HepG2 (cell line): Measurements from ENCODE around the gene TUBA4A. TPM values are rescaled to one million over a fixed set of nuclear protein-coding genes. Genes with fewer than 3 reads are reported as not detected.

Source experiments
- ATAC-seq: fragments of 200-7000 bp; cut with Tn5 transposase; 3 replicates; pipeline ENCODE4 v1.9.1; 2020; ENCODE audit warnings: mild to moderate bottlenecking, moderate library complexity
- BruUV-seq: library from RNA; stranded (reverse); fragments of 400-500 nt; replicated peaks from 2 replicates; lab custom pipeline; 2021; lab: Mats Ljungman, UMichigan
- CTCF ChIA-PET: fragments of 300-600 bp; formaldehyde crosslinking; extraction: SDS; loops from one replicate; lab custom pipeline; 2021; ENCODE audit warnings: low total read pairs, inconsistent platforms, low intra/inter-chr PET ratio; lab: Yijun Ruan, JAX
- POLR2A ChIA-PET: fragments of 350-600 bp; sonication (Branson Sonifier 250); formaldehyde crosslinking; loops from one replicate; lab custom pipeline; 2020; ENCODE audit warnings: antibody characterized with exemption, inconsistent platforms; lab: Yijun Ruan, JAX
- DNase-seq: peaks from one replicate; pipeline ENCODE4 v3.0.0-alpha.2; 2015; ENCODE audit warnings: low spot score
- FAIRE-seq: peaks from 3 replicates; lab custom pipeline; 2011; peaks lifted over from hg19 to GRCh38; lab: Jason Lieb, UNC
- H2AFZ ChIP-seq: one replicate; pipeline ENCODE4 v1.6.1; 2011; ENCODE audit warnings: low read length, inconsistent platforms
- H3K27ac ChIP-seq: fragments of 300-600 bp; 3 replicates; pipeline ENCODE4 v1.8.0; 2011; ENCODE audit warnings: mixed run types, mild to moderate bottlenecking, mixed read lengths, low read length, inconsistent platforms; ENCODE audit not compliant: insufficient read depth; ENCODE audit errors: extremely low read length
- H3K27me3 ChIP-seq, 2 experiments: fragments of 200-600 bp in 1 of 2; 2 replicates in 1 of 2; 3 replicates in 1 of 2; pipeline versions ENCODE4 v1.6.0 to v1.8.0; 2011; ENCODE audit warnings: low read length in 2 of 2, mild to moderate bottlenecking in 2 of 2, moderate library complexity in 2 of 2, inconsistent platforms in 1 of 2; ENCODE audit not compliant: insufficient read depth in 2 of 2, control insufficient read depth in 1 of 2
- H3K36me3 ChIP-seq, 2 experiments: fragments of 200-600 bp in 1 of 2; replicated peaks in 1 of 2; 2 replicates in 1 of 2; 3 replicates in 1 of 2; pipeline versions ENCODE4 v1.5.1 to v1.8.0; 2011; ENCODE audit warnings: low read length in 2 of 2, inconsistent platforms in 1 of 2; ENCODE audit not compliant: insufficient read depth in 2 of 2, control insufficient read depth in 1 of 2
- H3K4me1 ChIP-seq: 2 replicates; pipeline ENCODE4 v1.5.1; 2012; ENCODE audit warnings: low read length, inconsistent platforms; ENCODE audit not compliant: insufficient read depth
- H3K4me2 ChIP-seq: 2 replicates; pipeline ENCODE4 v1.6.0; 2011; ENCODE audit warnings: low read depth, low read length, inconsistent platforms
- H3K4me3 ChIP-seq, 3 experiments: fragments of 200-600 bp in 1 of 3; sonication (generic), shearing (Covaris generic) in 1 of 3; replicated peaks in 1 of 3; 2 replicates each; pipeline ENCODE4 v1.5.1; 2011 to 2016; ENCODE audit warnings: low read length in 3 of 3, inconsistent platforms in 2 of 3, low read depth in 2 of 3, mild to moderate bottlenecking in 2 of 3, control low read depth in 1 of 3, mixed read lengths in 1 of 3; ENCODE audit not compliant: insufficient read depth in 1 of 3
- H3K79me2 ChIP-seq: one replicate; pipeline ENCODE4 v1.6.1; 2011; ENCODE audit warnings: low read length, inconsistent platforms; ENCODE audit not compliant: insufficient read depth
- H3K9ac ChIP-seq: 2 replicates; pipeline ENCODE4 v1.6.0; 2011; ENCODE audit warnings: mild to moderate bottlenecking, low read depth, low read length, inconsistent platforms; ENCODE audit not compliant: insufficient read depth
- H3K9me3 ChIP-seq: 2 replicates; pipeline ENCODE4 v1.5.1; 2012; ENCODE audit warnings: mild to moderate bottlenecking, low read length
- H4K20me1 ChIP-seq: 2 replicates; pipeline ENCODE4 v1.6.0; 2011; ENCODE audit warnings: inconsistent platforms, mild to moderate bottlenecking, low read length, moderate library complexity; ENCODE audit not compliant: insufficient read depth
- CSRNP1 ChIP-seq: sonication (generic); formaldehyde crosslinking; IDR thresholded peaks from 2 replicates; pipeline ENCODE4 v1.8.1; 2023; ENCODE audit warnings: mild to moderate bottlenecking, missing genetic modification reagents
- FIP1L1 ChIP-seq: fragments of 200-400 bp; formaldehyde crosslinking; IDR thresholded peaks from 2 replicates; pipeline ENCODE4 v1.6.1; 2018; ENCODE audit warnings: low read depth, mild to moderate bottlenecking, low read length, moderate library complexity, borderline replicate concordance; ENCODE audit not compliant: insufficient read depth
- HNRNPL ChIP-seq: fragments of 200-400 bp; formaldehyde crosslinking; IDR thresholded peaks from 2 replicates; pipeline ENCODE4 v1.6.1; 2017; ENCODE audit warnings: mild to moderate bottlenecking, low read depth, low read length
- RARA ChIP-seq: IDR thresholded peaks from 2 replicates; pipeline ENCODE4 v1.6.1; 2016; ENCODE audit warnings: missing genetic modification reagents, missing compliant biosample characterization
- RNF219 ChIP-seq: sonication (generic); formaldehyde crosslinking; IDR thresholded peaks from 2 replicates; pipeline ENCODE4 v1.5.0; 2020; ENCODE audit warnings: mild to moderate bottlenecking, missing genetic modification reagents
- ZNF687 ChIP-seq: sonication (generic); formaldehyde crosslinking; IDR thresholded peaks from 2 replicates; pipeline ENCODE4 v1.5.1; 2020; ENCODE audit warnings: mild to moderate bottlenecking, missing genetic modification reagents, moderate library complexity
- ZNF703 ChIP-seq: sonication (generic); formaldehyde crosslinking; IDR thresholded peaks from 2 replicates; pipeline ENCODE4 v1.5.1; 2020; ENCODE audit warnings: missing genetic modification reagents, mild to moderate bottlenecking, moderate library complexity, borderline replicate concordance
- ZNF780A ChIP-seq: sonication (generic); formaldehyde crosslinking; IDR thresholded peaks from 2 replicates; pipeline ENCODE4 v1.8.0; 2022; ENCODE audit warnings: mild to moderate bottlenecking, missing genetic modification reagents, moderate library complexity
- WGBS: methylation state at CpG from one replicate; pipeline ENCODE4 v1.1.6; 2017; ENCODE audit warnings: low lambda C conversion rate; 5-methylcytosine and 5-hydroxymethylcytosine counted together
- in situ Hi-C: cut with HindIII; loops from 2 replicates; pipeline ENCODE4 v1.10.0; 2017; ENCODE audit warnings: low pct_unique_long_range_greater_than_20kb; ENCODE audit not compliant: extremely low pct_ligation_motif_present
- intact Hi-C: fragments of 100-400 bp; cut with micrococcal nuclease; formaldehyde crosslinking; loops from one replicate; pipeline ENCODE4 v1.10.0; 2022; ENCODE audit not compliant: unreplicated experiment
- polyA plus RNA-seq, 8 experiments: library from polyadenylated mRNA; depleted of rRNA in 3 of 8; stranded (reverse) in 7 of 8; unstranded in 1 of 8; fragments of >200 nt; fragmentation: Illumina TruSeq in 4 of 8; extraction: Trizol in 4 of 8; gene quantifications; 2 replicates each; pipeline versions ENCODE4 v1.2.1 to v1.2.3, GENCODE V29; 2011 to 2016; ENCODE audit warnings: low read depth in 4 of 8, missing spikeins in 1 of 8, mixed read lengths in 1 of 8; ENCODE audit not compliant: insufficient read depth in 1 of 8
- total RNA-seq, 5 experiments: library from RNA; depleted of rRNA; stranded (reverse); fragments of >200 nt; fragmentation: Illumina TruSeq; extraction: Trizol; gene quantifications; 2 replicates each; pipeline ENCODE4 v1.2.3, GENCODE V29; 2016; ENCODE audit warnings: low read depth in 1 of 5

TUBA4A gene
- total and polyA plus RNA-seq, 2 of the 13 experiments (the other 11 are each of a cell fraction or from before 2014, with no cell fraction given), result 1.3 to 12.7 TPM

- ATAC-seq (no peak), DNase-seq (no peak), FAIRE-seq (no peak)
- ChIA-PET CTCF (interaction anchor here (2.9 to 3.4 kb wide), 2 partner anchors 18 to 137 kb away, joined by 28 to 50 read pairs; partner anchors contain the start of genes DNAJB2 and NHEJ1), POLR2A (no interaction called here)
- Histone ChIP-seq H3K4me2 (no peak overlapping the region), H4K20me1 (no peaks in the 10 kb centered on the region), H3K79me2 (no peaks in the 10 kb centered on the region), H3K9me3 (no peaks in the 10 kb centered on the region), H3K36me3 (no peaks in the 10 kb centered on the region), H3K4me3 (no peak overlapping the region), H3K27ac (no peak overlapping the region), H3K27me3 (peaks cover 6 to 87% of the 10 kb centered on the region in 2 experiments; a peak in 4 of 5 replicates), H2AFZ (no peak overlapping the region), H3K4me1 (peaks cover 42% of the 10 kb centered on the region), H3K9ac (no peak overlapping the region)
- BruUV-seq, result no TSS peak
- intact Hi-C loops, result loop anchor here (5.0 to 10.0 kb wide), 2 partner anchors 238 to 240 kb away; no protein-coding TSS in a partner anchor
- in situ Hi-C loops, result loop anchor here (5.0 kb wide), 1 partner anchor 125 kb away; the partner anchor contains the start of gene SLC23A3
- WGBS, result 40% methylated on average over 17 of the region's 25 CpGs
- TF ChIP-seq RARA (CRISPR knock-in tag) (0 out of 2 replicates have a peak, but pooled peaks have one; percentile 21), ZNF687 (CRISPR knock-in tag) (peak; percentile 9; the same call in 1 of the 2 replicates), ZNF703 (no peak), ZNF780A (CRISPR knock-in tag) (no peak), RNF219 (no peak), FIP1L1 (no peak), CSRNP1 (CRISPR knock-in tag) (no peak), HNRNPL (0 out of 2 replicates have a peak, but pooled peaks have one; percentile 32)
Observed at GRCh38 chr2:219296631-219297391, 43.1 kb upstream of the TUBA4A start.
